GM19452 (cell line): Measurements from ENCODE around the gene CD302.
"Not testable (repeated sequence)": the region's sequence is repeated elsewhere in the genome, so short reads cannot be mapped to it uniquely, and the experiment has no call there.

Source experiments
- ATAC-seq: cut with Tn5 transposase; IDR thresholded peaks from one replicate; pipeline ENCODE4 v1.9.1; 2021; ENCODE audit not compliant: unreplicated experiment

The CD302 gene, protein sequence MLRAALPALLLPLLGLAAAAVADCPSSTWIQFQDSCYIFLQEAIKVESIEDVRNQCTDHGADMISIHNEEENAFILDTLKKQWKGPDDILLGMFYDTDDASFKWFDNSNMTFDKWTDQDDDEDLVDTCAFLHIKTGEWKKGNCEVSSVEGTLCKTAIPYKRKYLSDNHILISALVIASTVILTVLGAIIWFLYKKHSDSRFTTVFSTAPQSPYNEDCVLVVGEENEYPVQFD

DNA sequence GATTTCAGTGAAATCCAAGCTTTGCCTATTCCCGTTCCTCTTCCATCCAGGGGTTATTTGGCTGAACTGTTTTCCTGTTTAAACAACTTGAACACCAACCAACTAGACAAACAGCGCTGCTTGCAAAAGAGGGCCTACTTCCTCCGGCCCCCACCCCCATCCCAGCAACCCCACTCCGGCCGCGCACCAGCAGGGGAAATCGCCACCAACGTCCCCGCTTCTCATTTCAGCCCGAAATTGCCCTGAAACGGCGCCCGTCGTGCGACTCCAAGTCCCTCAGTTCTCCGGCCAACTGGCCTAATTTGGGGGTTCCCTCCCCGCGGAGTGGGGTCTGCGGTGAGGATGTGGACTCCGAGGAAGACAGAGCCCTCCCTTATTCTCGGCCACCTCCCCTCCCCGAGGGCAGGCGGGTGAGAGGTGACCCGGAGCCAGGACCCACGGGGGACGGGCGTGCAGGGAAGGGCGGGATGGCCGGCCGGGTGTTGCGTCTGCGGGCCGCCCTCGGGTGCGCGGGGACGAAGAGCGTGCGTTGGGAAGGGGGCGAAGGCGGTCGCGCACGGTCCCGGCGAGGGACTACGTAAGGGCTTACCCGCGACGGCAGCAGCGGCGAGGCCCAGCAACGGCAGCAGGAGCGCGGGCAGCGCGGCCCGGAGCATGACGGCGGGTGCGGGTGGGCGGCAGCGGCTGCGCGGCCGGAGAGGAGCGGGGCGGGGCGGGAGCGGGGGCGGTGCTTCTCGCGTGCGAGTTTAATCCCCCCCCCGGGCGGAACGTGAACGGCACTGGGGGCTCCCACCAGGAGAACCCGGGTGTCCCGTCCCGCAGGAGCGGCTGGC, at the start of gene CD302:
CD302 (minus strand) TSS at position 666 of the 833 bp plus-strand sequence; CDS start at position 656, 10 bp downstream.
- ATAC-seq: peak; percentile 62

DNA sequence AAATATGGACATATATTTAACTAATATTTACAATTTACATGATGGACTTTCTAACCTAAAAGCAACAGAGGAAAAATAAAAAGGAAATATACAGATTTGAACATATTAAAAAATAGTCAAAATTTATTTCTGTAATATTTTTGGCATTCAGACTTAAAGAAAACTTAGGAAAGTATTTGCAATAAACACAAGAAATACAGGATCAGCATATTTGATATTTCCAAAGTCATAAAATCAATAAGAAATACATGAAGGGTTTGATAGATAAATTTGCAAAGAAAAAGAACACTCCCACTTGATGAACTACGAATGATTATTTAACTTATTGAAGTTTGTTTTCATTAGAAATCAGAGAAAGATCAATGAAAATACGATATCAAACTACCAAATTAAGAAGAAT, 48.6 kb upstream of the CD302 start:
- ATAC-seq: no peak

DNA sequence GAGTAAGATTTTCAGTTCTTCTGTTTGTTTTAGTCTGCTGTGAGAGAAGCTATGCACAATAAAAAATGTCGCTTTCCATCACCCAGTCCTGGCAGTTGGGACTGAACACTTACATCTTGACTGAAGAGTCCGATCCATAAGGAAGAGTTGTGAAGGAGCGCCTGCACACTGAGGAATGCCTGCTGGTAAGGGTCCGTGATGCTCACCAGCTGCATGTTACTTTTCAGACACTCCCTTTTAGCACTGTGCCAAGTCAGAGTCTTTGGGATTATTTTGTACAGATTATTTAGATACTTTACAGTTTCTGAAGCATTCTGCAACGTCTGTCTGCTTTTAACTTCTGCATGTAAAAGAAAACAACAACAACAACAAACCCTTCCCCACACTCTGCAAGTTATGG, 42.6 kb upstream of the CD302 start:
- no peak for ATAC-seq

DNA sequence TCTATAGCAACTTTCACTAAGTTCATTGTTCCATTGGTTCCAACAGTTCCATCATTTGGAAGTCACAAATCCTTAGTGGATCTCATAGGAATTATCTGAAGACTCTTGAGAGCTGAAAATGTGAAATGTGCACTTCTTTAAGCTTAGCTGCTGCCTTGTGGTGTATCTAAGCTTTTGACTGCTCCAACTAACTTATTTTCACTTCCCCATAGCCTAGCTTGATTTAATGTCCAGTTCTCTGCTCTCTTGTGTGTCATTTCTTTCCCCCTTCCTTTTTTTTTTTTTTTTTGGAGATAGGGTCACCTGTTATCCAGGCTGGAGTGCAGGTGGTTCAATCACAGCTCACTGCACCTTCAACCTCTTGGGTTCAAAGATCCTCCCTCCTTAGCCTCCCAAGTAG, 34.9 kb upstream of the CD302 start:
- no peak for ATAC-seq

DNA sequence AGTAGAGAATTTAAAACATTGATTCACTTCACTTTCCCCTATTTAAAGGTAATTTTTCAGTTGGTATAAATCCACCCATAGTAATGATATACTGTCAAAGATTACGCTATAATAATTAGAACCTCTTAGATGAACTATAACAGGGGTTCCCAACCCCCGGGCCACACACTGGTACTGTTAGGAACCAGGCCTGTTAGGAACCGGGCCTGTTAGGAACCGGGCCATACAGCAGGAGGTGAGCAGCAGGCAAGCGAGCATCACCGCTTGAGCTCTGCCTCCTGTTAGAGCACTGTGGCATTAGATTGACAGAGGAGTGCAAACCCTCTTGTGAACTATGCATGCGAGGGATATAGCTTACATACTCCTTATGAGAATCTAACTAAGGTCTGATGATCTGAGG, 34.0 kb upstream of the CD302 start:
- ATAC-seq: no peak

DNA sequence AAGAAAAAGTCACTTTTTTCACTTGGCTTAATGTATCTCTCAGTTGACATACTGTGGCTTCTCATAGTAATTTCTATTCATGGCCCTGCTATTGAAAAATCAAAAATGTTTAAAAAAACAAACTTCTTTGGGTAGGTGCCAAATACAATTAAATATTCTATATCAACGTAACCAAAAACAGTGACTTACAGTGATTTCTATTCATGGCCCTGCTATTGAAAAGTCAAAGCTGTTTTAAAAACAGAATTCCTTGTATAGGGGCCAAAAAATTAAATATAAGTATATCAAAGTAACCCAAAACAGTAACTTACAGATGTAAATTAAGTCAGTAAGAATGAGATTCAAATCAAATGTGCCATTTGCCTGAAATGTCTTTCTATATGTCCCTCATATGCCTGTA, 31.4 kb upstream of the CD302 start:
- ATAC-seq: no peak

DNA sequence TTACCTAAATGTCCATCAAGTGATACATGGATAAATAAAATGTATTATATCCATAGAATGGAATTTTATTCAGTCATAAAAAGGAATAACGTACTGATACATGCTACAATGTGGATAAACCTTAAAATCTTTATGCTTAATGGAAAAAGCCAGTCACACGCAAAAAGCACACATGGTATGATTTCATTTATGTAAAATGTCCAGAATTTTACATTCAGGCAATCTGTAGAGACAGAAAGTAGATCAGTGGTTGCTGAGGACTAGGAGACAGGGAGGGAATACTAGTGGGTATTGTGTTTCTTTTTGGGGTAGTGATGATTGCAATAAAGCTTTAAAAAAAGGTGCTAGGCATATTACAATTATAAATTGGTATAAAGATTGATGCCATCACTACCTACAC, 30.7 kb upstream of the CD302 start:
- no peak for ATAC-seq

DNA sequence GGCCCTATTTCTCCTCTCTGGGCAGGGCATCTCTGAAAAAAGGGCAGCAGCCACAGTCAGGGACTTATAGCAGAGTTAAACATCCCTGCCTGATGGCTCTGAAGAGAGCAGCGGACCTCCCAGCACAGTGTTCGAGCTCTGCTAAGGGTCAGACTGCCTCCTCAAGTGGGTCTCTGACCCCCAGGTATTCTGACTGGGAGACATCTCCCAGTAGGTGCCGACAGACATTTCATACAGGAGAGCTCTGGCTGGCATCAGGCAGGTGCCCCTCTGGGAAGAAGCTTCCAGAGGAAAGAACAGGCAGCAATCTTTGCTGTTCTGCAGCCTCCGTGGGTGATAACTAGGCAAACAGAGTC, 24.4 kb upstream of the CD302 start:
- ATAC-seq: not testable (repeated sequence)

DNA sequence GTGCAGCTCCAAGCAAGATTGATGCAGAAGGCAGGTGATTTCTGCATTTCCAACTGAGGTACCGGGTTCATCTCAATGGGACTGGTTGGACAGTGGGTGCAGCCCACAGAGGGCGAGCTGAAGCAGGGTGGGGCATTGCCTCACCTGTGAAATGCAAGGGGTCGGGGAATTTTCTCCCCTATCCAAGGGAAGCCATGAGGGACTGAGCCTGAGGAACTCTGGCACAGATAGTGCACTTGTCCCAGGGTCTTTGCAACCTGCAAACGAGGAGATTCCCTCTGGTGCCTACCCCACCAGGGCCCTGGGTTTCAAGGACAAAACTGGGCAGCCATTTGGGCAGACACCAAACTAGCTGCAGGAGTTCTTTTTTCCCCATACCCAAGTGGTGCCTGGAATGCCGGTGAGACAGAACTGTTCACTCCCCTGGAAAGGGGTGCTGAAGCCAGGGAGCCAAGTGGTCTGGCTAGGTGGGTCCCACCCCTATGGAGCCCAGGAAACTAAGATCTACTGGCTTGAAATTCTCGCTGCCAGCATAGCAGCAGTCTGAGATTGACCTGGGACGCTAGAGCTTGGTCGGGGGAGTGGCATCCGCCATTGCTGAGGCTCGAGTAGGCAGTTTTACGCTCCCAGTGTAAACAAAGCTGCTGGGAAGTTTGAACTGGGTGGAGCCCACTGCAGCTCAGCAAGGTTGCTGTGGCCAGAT, 23.9 kb upstream of the CD302 start:
- ATAC-seq: not testable (repeated sequence)

DNA sequence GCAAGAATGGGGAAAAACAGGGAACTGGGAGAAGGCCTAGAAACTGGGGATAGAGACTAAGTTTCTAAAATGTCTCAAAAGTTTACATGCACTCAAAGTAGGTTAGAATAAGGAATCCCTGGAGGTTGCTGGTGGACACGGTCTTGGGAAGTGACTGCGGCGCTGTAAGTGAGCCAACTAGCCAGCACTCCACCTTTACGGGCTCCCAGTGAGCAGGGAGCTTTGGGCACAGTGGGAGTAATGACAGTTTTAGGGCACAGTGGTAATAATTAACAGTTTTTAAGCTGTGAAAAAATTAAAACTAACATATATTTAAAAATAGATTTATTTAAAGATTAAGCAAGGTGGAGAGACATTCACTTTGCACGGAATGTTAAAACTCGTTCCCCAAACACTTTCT, 20.9 kb upstream of the CD302 start:
- no peak for ATAC-seq

DNA sequence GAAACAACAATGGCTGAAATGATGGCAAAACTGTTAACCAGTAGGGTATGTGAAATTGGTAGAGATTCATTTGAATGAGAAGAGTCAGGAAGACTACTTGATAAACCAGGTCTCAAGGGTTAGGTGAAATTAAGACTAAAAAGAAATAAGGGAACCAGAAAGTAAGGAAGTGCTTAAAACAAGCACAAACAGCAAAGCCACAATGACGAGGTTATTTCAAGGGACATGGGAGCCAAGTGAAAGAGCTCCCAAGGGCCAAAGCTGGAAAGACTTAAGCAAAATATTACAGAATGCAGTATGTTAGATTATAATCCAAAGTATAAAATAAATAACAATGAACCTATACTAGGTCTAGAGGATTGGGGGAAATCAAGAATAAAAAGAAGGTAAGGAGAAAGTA, 19.3 kb upstream of the CD302 start:
- ATAC-seq: no peak

DNA sequence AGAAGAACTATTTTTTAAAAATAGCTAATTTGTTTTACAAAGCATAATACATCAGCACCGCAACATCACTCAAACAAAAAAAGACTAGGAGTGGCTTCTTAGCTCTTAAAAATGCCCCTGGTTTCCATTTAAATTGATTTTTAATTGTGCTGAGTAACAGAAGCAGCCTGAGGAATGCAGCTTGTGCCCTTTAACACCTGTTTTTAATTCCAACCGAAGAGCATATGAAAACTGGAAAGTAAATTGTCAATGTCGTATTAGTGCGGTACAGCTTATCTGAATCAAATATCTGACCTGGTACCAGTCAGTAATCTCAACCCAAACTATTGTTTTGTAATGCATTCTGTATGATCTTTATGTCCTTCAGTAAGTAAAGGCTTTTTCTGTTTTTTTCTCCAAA, 13.2 kb upstream of the CD302 start:
- no peak for ATAC-seq

DNA sequence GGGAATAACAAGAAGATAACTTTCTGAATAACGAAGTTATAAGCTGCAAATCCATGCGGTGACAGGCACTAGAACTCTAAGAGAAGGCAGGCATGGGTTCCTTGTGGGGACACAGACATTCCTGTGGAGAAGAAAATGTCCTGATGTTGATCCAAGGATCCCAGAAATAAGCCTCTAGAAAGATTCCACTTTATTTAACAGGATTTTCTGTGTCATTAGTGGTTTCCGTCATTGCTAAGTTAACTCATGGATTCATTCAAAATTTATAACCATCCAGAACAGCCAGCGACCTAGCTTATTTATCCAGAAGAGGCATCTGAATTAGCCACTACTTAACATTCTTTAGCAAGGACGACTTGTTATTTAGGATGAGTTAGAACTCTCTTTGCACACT, 10.0 kb upstream of the CD302 start:
- ATAC-seq: no peak

DNA sequence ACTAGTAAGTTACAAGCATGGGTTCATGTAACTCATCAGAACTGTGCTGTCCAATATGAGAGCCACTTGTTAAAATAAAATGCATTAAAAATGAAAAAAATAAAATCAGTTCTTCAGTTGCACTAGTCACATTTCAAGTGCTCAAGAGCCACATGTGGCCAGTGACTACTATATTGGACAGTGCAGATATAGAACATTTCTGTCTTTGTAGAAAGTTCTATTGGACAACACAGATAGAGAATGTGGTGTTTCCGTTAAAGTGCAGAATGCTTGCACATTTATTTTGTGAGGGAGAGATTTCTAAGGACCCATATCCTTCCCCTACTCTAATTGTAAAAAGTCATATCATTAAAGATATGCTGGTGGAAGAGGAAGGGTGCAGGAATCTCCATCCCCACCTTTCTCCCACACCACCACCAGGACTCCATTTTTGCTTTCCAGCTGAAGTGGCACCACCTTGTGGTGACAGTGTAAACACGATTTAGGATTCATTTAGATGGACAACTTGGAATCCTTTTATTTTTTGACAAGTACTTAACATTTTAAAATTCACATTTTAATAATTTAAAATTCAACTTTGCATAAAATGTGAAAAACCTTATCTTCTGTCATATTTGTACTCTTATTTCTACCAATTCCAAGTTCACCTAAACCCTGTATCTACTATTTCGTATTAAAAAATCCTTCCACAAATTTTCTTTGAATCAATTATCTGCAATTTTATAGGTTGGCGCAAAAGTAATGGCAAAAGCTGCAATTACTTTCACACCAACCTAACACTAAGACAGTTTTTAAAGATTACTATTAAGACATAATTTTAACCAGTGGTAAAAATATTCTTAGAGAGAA, 9.4 kb upstream of the CD302 start:
- ATAC-seq: no peak

DNA sequence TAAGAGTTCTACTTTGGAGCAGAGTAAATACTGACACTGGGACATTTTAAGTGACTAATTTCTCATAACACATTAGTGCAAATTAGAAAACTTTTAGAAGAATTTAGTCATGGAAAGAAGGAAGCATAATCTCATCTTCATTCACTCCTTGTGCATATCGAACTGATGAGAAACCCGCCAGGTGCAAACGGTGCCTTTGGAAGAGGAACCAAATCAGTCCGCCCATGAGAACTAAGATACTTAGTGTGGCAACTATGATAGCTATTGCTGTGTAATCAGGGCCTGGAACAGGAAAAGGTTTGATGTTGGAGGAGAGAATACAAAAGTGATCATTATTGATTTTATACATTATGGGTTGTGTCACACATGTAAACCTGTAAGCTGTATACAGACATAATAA, 6.9 kb upstream of the CD302 start:
- ATAC-seq: no peak

DNA sequence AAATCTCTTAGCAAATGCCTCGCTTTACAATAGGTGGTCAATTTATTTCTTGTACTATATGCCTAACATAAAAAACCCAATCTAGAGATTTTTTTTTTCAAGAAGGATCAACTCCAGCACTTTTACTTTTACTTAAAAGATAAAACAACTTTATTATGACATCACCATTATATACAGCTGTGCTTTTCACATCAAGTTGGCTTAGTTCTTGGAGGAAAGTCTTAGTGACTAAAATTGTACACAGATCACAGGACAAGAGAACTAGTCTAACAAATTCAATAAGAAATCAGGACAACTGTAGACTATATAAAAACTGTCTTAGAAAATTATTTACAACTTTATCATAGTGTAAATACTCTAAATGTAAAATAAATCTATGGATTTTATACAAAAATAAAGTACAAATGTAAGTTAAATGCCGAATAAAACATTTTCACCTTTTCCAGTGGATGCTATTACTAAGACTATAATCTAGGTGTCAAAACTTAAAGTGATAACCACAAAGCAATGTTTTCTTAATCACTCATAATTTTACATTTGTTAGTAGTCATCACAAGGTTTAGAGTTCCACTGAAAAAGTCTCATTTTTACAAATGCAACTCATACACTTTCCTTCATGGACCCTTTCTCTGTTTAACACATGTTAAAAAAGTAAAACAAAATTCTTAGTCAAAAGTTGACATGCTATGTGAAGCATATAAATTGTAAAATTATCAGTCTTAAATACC, 5.4 kb upstream of the CD302 start:
- no peak for ATAC-seq

DNA sequence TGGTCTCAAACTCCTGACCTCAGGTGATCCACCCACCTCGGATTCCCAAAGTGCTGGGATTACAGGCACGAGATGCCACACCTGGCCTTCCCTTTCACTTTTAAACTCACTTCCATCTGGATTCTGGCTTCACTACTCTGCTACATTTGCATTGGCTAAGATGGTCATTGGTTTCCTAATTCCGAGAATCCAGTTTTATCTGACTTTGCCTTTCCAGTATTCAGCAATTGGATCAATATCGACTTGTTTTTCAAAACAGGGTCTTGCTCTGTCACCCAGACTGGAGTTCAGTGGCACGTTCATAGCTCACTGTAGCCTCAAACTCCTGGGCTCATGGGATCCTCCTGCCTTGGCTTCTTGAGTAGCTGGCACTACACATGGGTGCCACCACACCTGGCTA, 4.7 kb upstream of the CD302 start:
- ATAC-seq: no peak

DNA sequence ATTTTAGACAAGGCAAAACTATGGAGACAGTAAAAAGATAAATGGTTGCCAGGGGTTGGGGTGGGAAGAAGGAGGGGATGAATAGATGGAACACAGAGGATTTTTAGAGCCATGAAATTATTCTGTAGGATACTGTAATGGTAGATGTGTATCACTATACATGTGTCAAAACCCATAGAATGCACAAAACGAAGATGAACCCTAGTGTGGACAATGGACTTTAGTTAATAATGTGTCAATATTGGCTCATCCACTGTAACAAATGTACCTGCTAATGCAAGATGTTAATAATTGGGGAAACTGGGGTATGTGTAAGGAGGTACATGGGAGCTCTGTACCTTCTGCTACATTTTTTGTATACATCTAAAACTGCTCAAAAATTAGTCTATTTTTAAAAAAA, 1.8 kb upstream of the CD302 start:
- ATAC-seq: no peak

DNA sequence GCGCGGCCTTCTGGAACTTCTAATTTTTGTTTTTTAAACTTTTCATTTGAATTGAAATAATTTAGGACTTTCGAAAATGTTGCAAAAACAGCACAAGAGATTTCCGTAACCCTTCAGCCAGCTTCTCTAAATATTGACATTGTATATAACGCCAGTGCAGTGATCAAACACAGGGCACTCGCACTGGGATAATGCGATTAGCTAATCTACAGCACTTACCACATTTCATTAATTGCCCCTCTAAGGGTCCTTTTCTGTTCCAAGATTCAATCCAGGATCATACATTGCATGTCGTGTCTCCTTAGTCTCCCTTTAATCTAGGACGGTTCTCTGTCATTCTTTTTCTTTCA, 343 bp upstream of the CD302 start:
- peak; percentile 6 for ATAC-seq

DNA sequence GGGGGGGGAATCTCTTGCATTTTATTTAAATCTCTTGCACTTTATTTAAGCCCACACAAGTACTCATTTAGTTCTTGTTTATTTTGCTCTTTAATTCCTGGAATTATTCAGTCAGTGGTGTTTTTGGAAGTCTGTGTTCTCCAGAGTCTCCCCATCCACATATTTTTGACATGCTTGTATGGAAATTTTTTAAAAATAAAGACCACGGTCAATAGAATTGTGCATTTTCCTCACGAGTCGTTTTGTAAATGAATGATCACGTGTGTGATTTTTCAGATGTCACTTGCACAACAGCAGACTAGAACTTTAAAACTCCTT, 824 bp downstream of the CD302 start:
- no peak for ATAC-seq
